Non-pigmented ciliary epithelial cell (primary cell): Measurements from ENCODE around the gene STARD9.
"Not testable (repeated sequence)": the region's sequence is repeated elsewhere in the genome, so short reads cannot be mapped to it uniquely, and the experiment has no call there.

Experiments used
- DNase-seq: peaks from one replicate; pipeline ENCODE4 v3.0.0-alpha.2; 2010; ENCODE audit warnings: low read depth

The STARD9 gene

DNA sequence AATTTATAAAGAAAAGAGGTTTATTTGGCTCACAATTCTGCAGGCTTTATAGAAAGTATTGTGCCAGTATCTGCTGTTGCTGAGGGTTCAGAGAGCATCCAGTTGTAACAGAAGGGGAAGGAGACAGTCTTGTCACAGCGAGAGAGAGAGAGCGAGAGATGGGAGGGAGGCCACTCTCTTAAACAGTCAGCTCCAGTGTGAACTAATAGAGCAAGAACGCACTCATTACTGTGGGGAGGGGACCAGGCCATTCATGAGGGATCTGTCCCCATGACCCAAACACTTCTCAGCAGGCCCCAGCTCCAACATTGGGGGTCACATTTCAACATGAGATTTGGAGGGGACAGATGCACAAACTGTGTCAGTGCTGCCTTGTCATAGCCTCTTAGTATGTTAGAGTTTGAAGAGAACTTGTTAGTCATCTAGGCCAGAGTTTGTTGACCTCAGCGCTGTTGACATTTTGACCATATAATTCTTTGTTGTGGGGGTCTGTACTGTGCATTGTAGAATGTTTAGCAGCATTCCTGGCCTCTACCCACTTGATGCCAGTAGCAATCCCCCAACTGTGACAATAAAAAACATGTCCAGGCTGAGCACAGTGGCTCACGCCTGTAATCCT lies 15.3 kb downstream of the STARD9 start:
- DNase-seq, result no peak

DNA sequence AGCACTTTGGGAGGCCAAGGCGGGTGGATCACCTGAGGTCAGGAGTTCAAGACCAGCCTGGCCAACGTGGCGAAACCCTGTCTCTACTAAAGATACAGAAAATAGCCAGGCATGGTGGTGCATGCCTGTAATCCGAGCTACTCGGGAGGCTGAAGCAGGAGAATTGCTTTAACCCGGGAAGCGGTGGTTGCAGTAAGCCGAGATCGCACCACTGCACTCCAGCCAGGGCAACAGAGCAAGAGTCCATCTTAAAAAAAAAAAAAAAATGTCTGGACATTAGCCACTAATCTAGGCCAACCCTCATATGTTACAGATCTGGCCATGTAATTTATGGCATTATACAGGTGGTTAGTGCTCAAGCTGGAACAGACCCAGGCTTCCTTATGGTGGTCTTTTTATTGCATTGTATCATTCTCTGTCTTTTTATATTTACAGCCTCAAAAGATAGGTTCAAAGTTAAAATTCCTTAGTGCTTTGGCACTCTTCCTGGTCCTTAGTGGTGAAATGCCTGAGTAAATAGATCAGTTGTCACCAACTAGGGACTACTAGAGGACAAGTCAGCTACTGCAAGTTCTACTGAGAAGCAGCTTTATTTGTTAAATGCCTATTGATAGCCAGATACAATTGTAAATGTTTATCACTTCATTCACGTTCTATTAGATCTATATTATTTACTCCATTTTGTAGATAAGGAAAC lies 16.0 kb downstream of the STARD9 start:
- no peak for DNase-seq

DNA sequence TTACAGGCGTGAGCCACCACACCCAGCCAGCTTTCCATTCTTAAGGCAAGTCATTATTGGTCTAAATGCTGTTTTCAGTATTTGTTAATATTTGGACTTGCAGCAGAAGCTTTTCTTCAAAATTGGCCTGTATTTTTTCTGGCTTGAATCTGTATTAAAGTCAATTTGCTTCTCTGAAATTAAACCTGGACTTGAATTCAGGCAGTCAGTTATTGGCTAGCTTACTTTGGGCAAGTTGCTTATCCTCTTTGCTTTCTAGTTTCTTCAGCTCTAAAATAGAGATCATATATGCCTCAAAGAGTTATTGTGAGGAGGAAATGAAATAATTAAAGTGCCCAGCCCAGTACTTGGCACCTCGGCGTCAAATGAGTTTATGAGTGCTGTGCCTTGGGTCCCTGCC lies 17.3 kb downstream of the STARD9 start:
- no peak for DNase-seq

DNA sequence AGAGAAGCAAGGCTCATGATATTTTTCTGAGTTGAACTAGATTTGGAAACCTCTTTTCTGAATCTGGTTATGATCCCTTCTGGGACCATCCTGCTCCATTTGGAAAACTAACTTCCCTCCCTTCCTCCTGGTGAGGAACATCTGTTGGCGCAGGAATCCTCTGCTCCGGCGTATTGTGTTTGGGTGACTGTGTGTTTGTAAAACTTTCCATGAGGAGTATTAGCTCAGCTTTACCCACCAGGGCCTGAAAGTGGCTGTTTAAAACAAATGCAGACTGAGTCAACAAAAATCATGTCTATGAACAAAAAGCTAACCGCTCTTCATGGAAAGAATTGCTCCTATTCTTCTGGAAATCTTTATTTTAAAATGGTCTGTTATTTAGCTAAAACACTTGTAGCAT lies 17.7 kb downstream of the STARD9 start:
- no peak for DNase-seq

DNA sequence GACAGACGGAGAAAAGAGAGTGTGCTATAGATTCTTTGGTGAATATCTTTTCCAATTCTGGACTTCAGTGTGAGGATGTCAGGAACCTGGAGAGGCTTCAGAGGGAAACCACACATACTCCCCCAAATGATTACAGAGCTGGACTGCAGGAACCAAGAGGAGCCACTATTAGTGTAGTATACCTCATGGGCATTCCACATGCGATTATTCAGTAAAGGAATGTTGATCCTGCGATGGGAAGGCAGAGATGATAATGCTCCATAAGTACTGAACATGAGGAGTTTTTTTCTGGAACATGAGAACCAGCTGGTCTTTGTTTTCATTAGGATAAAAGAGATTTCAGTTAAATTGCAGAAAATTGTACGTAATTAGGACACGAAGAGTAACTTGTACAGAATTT lies 18.7 kb downstream of the STARD9 start:
- no peak for DNase-seq

DNA sequence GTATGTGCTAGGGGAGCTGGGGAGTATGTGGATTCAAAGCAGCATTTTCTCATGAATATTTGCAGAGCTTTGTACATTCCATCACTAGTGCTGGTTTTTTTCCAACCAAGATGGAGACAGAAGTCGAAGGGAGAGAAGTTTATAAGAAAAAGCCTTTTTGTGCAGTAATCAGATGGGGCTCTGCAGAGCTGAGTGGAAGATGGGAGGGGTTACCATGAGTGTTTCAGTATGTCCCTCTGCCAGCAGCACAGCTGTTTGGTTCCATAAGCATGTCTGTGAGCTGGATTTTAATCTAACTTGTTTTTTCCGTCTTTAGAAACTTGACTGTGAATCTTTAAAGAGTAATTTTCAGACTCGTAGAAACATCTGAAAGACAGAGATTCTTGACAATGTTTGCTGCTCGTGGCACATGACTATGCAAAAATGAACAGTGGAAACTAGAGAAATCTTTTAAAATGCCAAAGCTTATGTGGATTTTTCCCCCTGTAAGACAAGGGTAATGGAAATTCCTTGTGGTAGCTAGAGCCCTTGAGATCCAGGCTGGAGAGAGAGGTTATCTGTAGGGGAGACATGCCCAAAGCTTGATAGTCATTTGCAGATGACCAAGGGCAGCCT lies 20.3 kb downstream of the STARD9 start:
- DNase-seq, result no peak

DNA sequence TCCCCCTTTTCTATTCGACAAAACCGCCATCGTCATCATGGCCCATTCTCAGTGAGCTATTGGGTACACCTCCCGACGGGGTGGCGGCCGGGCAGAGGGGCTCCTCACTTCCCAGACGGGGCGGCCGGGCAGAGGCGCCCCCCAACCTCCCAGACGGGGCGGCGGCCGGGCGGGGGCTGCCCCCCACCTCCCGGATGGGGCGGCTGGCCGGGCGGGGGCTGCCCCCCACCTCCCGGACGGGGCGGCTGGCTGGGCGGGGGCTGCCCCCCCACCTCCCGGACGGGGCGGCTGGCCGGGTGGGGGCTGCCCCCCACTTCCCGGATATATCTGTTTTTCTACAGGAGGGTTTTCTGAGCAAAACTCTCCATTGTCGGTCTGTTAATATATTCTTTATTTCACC lies 25.9 kb downstream of the STARD9 start:
- not testable (repeated sequence) for DNase-seq

DNA sequence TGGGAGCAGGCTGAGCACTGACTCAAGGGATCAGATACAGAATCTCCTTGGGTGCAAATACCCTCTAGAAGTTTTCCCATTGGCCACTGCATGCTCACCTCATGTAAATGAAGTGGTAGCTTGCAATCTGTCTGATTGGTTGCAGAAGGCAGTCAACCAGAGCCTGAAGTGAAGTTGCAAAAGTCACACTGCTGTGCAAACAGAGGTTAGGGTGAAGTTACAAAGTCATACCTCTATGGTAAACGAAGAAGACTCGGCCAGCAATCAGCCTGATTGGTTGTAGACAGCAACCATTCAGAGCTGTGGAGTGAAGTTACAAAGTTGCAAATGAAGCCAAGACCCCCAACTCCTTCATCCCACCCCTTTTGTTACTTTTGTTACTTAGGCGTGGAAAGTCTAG lies 27.1 kb downstream of the STARD9 start:
- no peak for DNase-seq

DNA sequence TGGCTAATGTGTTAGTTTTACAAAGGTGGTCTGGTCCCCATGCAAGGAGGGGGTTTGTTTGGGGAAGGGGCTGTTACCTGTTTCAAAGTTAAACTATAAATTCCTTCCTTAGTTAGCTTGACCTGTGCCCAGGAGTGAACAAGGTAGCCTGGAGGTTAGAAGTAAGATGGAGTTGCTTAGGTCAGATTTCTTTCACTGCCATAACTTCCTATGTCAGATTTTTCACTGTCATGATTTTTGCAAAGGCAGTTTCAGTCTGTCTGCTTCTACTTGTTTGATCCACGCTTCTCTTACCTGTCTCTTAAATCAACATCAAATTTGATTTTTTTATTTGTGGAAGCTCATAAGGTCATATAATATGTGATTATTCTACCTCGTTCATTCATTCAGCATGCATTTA lies 28.6 kb downstream of the STARD9 start:
- DNase-seq, result no peak

DNA sequence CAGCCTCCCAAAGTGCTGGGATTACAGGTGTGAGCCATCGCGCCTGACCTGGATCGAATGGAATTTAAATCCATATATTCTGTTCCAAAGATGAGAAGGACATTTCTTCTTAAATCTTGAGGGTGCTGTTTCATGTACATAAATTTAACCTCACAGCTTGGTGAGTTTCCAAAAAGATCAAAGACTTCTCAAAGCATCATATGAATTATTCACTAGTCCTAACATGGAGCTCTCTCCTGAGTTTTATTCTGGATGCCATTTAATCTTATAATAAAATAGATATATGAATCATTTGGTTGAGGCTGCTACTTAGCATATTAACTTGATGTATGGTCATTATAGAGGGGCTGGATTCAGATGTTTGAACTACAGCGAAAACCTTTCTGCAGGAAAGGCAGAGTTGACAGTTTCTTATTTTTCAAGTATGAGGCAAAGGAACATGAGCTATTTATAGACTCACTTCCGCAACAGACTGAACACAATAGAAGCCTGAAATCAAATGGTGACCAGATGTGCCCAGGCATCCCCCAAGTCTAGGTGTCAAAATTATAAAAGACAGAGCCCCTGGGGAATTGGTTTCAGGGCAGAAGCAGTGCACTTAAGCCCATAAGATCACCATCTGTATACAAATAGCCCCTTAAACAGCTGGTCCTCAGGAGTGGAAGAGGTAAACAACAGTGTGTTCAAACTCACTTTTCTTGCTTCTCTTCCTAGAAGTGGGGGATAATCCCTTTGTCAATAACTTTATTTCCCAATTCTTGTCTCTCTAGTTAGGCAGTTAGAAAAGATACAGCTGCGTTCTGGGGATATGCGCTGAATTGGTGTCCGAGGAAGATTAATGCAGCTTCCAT lies 29.7 kb downstream of the STARD9 start:
- DNase-seq, result no peak

DNA sequence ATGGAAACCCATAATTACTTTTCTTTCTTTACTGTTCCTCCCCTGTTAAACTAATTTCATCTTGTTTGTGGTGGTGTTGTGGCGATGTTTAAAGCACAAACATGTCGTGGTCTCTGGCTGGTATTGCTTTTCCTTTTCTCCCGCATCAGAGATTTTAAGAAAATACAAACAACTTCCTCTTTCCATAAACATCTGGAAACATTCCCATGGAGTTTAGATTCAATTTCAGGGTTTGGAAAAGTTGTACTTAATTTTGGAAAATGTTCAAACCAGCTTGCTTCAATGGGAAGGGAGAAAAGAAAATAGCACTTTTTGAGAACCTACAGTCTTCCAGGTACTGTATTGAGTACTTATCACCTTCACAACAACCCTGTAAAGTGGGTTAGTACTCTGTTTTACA lies 30.4 kb downstream of the STARD9 start:
- no peak for DNase-seq

DNA sequence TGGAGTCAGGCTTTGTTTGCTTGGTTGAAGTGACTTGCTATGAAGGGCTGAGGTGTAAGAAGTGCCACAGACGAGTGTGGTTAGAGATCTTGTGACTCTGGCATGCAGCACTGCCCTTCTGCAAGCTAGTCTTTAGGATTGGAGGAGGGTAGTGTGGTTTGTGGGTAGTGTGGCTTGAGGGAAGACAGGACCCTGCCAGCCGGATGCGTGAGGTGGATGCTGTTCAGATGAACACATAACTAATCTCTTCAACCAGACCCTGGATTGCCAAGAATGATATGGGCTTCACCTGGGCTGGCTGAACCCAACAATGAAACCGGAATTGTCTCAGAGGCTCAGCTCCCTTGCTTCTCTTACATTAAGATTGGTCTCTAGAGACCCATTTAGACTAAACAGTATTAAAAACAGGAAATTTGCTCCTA lies 32.7 kb downstream of the STARD9 start:
- no peak for DNase-seq

DNA sequence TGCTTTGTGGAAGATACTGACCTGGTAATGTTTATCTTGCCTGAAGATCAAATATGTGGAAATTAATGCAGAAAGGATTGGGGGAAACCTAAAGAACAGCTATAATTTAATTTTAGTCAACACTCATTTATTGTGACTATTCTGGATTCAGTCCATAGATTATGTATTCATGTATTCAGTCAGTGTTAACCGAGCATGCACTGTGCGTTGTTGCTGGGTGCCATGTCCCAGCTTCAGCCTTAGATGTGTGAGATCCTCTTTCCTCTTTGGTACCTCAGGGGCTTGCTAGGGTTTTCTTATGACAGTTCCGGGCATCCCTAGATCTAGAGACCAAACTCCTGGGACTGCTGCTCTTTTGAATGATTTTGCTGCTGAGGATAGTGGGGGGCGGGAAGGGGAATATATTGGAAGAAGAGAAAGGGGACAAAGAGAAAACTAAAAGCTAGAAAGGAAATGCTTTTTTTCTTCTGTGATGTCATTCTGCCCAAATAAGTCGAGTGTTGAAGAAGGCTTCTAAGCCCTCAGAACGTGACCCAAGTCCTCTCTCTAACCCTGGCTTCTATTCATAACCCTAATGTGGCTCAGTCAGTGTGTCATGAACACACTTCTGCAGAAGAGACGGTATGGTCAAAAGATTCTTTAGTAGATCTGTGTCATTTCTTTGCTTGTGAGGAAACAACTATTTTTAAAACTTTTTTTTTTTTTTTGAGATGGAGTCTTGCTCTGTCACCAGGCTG lies 33.5 kb downstream of the STARD9 start:
- no peak for DNase-seq

DNA sequence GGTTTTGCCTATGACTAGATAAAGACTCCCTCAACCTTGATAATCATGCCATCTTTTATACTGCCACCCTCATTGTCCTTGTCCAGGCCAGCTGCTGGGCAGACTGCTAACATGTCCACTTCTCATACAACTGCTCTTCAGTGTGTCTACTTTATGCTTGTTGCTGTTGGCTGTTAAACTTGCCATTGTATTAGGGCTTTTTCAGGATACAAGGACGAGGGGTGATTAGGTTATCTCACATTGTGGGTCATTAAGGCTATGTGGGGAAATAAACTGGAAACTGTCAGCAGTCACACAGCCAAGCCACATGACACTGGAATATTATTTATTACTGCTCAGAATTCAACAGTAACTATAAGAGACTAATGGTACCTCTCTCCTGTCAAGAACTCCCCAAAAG lies 36.1 kb downstream of the STARD9 start:
- no peak for DNase-seq

DNA sequence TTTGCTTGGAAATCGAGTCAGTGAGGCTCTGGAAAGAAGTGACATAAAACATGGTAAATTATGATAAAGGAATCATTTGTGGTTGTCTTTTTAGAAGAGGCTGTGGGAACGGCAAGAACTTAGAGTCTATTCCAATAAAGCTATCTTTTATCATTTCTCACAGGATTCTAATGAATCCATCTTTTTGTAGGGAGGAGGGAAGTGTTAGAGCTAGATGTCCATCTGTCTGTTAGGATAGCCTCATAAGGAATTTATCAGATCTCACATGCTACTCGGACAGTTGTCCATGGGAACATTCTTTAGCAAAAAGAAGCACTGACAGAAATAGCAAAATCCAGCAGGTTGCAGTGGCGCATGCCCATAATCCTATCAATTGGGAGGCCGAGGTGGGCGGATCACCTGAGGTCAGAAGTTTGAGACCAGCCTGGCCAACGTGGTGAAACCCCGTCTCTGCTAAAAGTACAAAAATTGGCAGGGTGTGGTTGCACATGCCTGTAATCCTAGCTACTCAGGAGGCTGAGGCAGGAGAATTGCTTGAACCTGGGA lies 37.0 kb downstream of the STARD9 start:
- DNase-seq, result no peak

DNA sequence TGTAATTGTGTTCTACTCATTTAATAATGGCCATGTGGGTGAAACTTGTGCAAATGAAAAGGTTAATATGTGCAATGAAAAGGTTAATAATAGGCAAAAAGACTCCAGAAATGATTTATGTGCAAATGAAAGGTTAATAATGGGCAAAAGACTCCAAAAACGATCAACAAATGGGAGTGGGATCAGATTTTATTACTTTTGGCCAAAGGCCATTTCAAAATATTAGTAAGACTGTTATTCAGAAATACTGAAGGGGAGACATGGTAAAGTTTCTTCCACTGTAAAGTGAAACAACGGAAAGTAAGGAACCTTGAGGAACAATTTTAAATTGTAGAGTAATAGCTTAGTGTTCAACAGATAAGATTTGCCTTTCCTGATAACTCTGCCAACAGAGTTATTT lies 40.7 kb downstream of the STARD9 start:
- DNase-seq, result no peak

DNA sequence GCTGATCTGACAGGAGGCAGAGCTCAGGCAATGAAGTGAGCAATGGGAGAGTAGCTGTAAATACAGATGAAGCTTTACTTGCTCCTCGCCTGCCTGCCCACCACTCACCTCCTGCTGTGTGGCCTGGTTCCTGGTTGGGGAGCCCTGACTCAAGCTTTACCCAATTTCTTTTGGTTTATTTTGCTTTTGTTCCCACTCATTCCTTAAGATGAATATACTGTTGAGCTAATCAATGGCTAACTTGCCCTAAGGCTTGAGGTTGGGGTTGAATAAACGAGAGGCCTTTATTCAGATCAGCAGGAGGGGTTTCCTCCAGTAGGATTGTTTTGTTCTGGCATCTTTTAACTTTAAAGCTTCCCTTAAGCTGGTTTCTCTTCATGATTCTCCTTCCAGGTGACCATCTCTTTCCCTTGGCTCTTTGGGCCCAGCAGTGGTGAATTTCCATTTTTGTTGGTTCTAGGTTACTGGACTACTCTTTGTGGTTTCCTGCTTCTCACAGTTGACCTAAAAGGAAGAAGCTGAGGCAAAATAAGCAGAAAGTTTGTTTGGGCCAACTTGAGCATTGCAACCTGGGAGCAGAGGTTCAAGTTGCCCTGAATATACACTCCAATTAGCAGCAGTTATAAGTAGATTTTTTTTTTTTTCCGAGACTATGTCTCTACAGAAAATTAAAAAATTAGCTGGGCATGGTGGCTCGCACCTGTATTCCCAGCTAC lies 44.4 kb downstream of the STARD9 start:
- no peak for DNase-seq

DNA sequence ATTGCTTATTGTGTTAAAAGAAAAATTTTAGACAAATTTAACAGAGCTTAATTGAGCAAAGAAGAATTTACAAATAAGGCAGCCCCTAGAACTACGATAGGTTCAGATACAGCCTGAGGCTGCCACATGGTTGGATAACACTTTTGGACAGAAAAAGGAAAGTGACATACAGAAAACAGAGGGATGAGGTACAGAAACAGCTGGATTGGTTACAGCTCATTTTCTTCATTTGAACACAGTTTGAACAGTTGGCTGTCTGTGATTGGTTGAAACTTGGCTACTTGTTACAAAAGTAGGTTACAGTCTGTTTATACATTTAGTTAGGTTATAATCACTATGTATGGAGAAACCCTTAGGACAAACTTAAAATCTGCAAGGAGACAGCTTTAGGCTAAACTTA lies 46.0 kb downstream of the STARD9 start:
- DNase-seq, result no peak

DNA sequence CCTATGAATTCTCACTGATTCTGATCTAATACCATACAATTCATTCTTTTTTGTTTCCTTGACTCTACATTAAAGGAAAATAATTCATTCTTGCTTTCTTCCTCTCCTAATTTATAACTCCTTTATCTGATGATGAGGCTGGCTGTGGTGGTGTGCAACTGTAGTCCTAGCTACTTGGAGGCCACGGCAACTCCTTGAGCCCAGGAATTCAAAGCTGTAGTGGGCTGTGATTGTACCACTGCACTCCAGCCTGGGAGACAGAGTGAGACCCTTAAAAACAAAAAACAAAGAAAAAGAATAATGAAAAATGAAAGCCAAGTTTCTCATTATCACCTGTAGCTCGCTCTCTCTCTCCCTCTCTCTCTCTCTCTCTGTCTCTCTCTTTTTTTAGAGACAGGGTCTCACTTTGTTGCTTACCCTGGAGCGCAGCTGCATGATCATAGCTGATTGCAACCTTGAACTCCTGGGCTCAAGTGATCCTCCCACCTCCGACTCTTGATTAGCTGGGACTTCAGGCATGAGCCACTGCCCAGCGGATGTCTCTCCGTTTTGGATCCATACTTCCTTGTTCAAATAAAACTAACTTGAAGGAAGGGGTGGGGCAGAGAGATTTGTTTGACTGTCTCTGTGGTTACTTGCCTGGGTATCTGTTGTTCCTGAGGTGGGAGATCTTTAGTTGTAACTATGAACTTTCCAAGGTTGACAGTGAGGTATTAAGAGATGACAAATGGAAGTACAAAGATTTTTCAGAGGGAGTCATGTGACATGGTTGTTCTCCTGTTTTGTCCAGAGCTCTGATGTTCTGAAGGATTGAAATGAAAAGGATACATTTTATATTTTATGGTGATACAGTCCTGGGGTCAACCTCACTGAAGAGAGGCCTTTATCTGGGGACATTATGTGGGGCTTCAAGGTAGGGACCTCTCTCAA lies 46.9 kb downstream of the STARD9 start:
- no peak for DNase-seq

DNA sequence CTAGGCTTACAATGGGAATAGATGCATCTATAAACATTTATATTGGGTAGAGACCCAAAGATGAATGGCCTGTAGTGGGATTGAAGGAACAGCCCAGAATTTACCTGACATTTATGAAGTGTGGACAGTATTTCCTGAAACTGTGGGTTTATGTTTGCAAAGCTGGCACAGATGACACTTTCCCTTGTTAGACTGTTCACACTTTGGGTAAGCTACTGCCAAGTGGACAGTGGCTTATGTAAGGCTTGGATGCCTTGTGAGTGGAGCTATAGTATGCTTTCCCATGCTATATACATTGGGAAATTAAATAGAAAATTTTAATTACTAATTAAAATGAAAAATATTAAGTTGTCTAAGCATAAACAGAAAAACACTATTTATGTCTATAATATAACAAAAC lies 48.5 kb downstream of the STARD9 start:
- DNase-seq, result no peak
